Nephron (organoid): ENCODE data around the gene GAS7.

ENCODE experiments used
- H3K27ac Mint-ChIP-seq, 3 experiments: 2 replicates each; pipeline ENCODE4 v1.8.0; 2020; ENCODE audit warnings: mixed read lengths in 3 of 3, mild to moderate bottlenecking in 2 of 3, moderate library complexity in 1 of 3
- H3K27me3 Mint-ChIP-seq: 2 replicates; pipeline ENCODE4 v1.8.0; 2021; ENCODE audit warnings: low read depth, mild to moderate bottlenecking, moderate library complexity, mixed read lengths
- H3K36me3 Mint-ChIP-seq: 2 replicates; pipeline ENCODE4 v1.8.0; 2020; ENCODE audit warnings: low read depth, mixed read lengths
- H3K4me1 Mint-ChIP-seq: 2 replicates; pipeline ENCODE4 v1.8.0; 2020; ENCODE audit warnings: mixed read lengths
- H3K4me3 Mint-ChIP-seq, 3 experiments: 2 replicates each; pipeline ENCODE4 v1.8.0; 2020; ENCODE audit warnings: mild to moderate bottlenecking in 3 of 3, mixed read lengths in 3 of 3, moderate library complexity in 2 of 3
- H3K9me3 Mint-ChIP-seq: 2 replicates; pipeline ENCODE4 v1.8.0; 2020; ENCODE audit warnings: mixed read lengths
- CTCF ChIP-seq, 3 experiments: fragments of 200-600 bp; sonication (generic); IDR thresholded peaks; one replicate each; pipeline ENCODE4 v1.5.0; 2021; ENCODE audit warnings: antibody characterized with exemption in 3 of 3; ENCODE audit not compliant: unreplicated experiment in 3 of 3

The GAS7 gene

DNA sequence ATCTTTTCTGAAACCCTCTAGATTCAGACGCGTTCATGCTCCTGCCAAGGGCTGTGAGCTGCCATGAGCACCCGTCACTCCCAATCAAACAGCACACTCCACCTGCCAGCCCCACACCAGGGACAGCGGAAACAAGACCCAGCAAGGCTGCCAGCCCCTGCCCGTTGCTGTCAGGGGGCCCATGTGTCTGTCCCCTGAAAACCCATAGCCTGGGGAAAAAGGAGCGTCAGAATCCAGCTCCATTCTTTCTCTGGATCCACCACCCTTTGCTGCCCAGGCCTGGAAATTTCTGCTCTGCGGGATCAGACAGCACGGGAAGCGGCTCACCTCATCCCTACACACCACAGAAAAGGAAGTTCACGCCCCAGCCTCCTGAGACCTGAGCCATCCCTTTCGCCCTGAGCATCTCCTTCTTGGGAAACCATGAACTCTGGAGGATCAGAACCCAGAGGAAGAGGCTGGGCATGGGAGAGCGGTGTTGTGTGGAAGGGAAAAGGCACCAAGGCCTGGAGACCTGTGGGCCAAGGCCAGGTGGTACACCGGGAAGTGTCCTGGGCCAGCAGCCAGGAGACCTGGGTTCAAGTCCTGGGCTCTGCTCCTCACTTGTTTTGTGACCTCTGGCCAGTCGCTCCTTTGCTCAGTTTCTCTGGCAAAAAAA is 241.8 kb downstream of the GAS7 start:
- H3K27ac Mint-ChIP-seq, result no peak overlapping the region
- no peaks in the 10 kb centered on the region for H3K36me3 Mint-ChIP-seq
- no peak overlapping the region for H3K4me3 Mint-ChIP-seq
- peaks cover 36% of the 10 kb centered on the region for H3K27me3 Mint-ChIP-seq
- TF ChIP-seq CTCF (IDR thresholded peaks at IDR 0.05; ENCODE audit: unreplicated experiment in 3 of 3), result no peak
- peaks cover 14% of the 10 kb centered on the region for H3K4me1 Mint-ChIP-seq
- no peaks in the 10 kb centered on the region for H3K9me3 Mint-ChIP-seq

DNA sequence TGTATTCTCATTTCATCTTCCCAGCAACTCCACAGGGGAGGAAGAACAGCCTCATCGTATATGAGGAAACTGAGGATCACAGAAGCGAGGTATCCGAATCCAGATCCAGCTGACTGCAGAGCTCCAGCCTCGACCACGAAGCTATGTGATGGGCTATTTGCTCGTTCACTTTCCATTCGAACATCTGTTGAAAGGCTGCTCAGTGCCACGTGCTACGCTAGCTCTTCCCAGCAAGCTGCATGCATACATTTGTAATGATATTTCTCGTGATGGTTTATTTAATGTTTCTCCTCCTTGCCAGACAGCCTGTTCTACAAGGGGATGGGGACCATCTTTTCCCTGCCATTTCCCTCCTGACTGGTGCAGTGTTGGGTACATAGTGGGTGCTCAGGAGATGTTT is 244.9 kb downstream of the GAS7 start:
- Mint-ChIP-seq H3K9me3 (no peaks in the 10 kb centered on the region), H3K4me1 (no peaks in the 10 kb centered on the region), H3K4me3 (no peak overlapping the region), H3K27me3 (peaks cover 16% of the 10 kb centered on the region), H3K27ac (no peak overlapping the region), H3K36me3 (no peaks in the 10 kb centered on the region)
- TF ChIP-seq CTCF (IDR thresholded peaks at IDR 0.05; ENCODE audit: unreplicated experiment in 3 of 3), result no peak

- H3K36me3 Mint-ChIP-seq, result no peaks in the 10 kb centered on the region
Observed at GRCh38 chr17:9951803-9952202, 246.6 kb downstream of the GAS7 start.

GRCh38 chr17:9948928-9949327 is 249.5 kb downstream of the GAS7 start:
- Mint-ChIP-seq H3K4me1 (peaks cover 6% of the 10 kb centered on the region), H3K4me3 (no peak overlapping the region), H3K36me3 (no peaks in the 10 kb centered on the region), H3K9me3 (no peaks in the 10 kb centered on the region), H3K27me3 (peaks cover 13% of the 10 kb centered on the region), H3K27ac (no peak overlapping the region)
- no peak for TF ChIP-seq CTCF (IDR thresholded peaks at IDR 0.05; ENCODE audit: unreplicated experiment in 3 of 3)

More at GRCh38 chr17:9951803-9952202, 246.6 kb downstream of the GAS7 start:
- TF ChIP-seq CTCF (IDR thresholded peaks at IDR 0.05; ENCODE audit: unreplicated experiment in 3 of 3), result no peak
- no peaks in the 10 kb centered on the region for H3K9me3 Mint-ChIP-seq
- H3K27me3 Mint-ChIP-seq, result peaks cover 21% of the 10 kb centered on the region
- H3K27ac Mint-ChIP-seq, result no peak overlapping the region
- no peaks in the 10 kb centered on the region for H3K4me1 Mint-ChIP-seq
- no peak overlapping the region for H3K4me3 Mint-ChIP-seq

GRCh38 chr17:9944704-9945103 is 253.7 kb downstream of the GAS7 start:
- Mint-ChIP-seq H3K9me3 (no peaks in the 10 kb centered on the region), H3K4me1 (peaks cover 6% of the 10 kb centered on the region), H3K36me3 (peaks cover 4% of the 10 kb centered on the region), H3K27ac (no peak overlapping the region), H3K4me3 (no peak overlapping the region), H3K27me3 (peaks cover 8% of the 10 kb centered on the region)
- no peak for TF ChIP-seq CTCF (IDR thresholded peaks at IDR 0.05; ENCODE audit: unreplicated experiment in 3 of 3)

DNA sequence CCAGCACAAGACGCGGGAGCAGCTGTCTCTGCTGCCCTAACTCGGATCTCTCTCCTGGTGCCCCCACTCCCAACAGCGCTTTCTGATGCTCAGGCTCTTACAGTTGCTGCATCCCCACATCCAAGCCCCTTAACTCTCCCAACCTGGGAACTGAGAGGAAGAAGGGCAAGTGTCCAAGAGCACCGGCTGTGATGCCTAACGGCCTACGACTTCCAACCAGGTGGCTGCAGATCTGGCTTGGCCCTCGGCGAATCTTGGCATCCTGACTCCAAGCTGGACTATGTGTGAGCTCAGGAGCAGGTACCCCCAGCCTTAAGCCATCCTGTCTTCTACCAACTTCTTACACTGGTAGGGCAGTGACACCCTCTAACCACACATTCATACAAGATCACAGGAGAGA is 255.1 kb downstream of the GAS7 start:
- Mint-ChIP-seq H3K4me1 (peaks cover 6% of the 10 kb centered on the region), H3K27me3 (peaks cover 8% of the 10 kb centered on the region), H3K9me3 (no peaks in the 10 kb centered on the region), H3K27ac (no peak overlapping the region), H3K4me3 (no peak overlapping the region), H3K36me3 (peaks cover 4% of the 10 kb centered on the region)
- no peak for TF ChIP-seq CTCF (IDR thresholded peaks at IDR 0.05; ENCODE audit: unreplicated experiment in 3 of 3)
